Glomerular visceral epithelial cell (primary cell): ENCODE measurements around the gene PPP2R2C.

ENCODE experiments used
- DNase-seq: peaks from one replicate; pipeline ENCODE4 v3.0.0-alpha.2; 2016; ENCODE audit errors: extremely low spot score

PPP2R2C gene

DNA sequence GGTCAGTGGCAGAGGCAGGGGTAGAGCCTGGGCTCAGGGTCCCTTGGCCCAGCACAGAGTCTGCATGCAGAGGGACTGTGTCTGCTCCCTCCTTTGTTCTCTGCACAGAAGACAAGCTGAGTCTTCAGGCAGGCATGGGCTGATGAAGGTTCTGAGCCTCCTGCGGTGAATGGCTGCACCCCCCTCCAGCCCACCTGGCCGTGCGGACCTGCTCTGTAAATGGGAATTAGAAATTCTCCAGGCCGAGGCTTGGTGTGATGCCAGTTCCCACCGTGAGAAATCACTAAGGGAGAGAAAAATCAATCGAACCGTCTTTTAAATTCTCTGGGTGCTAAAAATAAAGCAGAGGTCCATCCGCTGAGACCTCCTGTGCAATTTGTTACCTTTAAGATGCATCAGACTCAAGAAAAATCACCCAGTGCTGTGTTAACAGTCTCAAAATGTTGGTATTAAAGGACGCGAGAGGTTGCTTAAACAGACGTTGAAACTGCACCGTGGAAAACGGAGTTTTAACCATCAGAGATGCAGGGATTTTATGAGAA is 106.8 kb downstream of the PPP2R2C start:
- DNase-seq = no peak

DNA sequence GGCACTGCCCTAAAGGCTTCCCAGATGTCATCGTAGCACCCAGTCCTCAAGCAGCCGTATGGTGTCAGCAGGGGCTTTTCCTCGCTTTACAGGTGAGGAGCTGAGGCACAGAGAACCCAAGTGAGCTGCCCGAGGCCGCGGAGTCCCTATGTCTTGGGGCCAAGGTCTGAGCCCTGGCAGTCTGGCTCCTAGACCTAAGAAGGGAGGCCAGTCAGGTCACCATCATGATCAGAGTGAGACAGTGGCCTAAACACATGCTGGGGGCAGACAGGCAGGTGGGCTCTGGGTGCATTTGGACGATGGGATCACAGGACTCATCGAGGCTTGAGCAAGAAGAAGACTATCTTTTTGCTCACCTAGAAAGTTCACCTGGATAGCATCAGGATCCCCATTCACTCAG is 107.8 kb downstream of the PPP2R2C start:
- no peak for DNase-seq

DNA sequence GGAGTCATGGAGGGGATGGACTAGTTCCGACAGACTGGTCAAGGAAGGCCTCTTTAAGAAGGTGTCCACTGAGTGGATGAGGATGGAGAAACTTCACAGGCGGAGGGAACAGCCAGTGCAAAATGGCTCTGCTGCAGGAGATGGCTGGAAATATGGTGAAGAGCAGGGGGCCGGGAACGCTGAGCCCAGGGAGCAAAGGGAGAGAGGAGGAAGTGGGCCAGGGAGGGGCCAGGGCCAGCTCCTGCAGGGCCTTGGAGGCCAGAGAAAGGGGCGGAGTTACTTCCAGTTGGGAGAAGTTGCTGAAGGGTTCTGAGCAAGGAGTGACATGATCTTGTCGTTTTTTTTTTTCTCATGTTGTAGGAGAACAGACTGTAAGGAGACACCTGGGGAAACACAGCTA is 108.3 kb downstream of the PPP2R2C start:
- DNase-seq = no peak

DNA sequence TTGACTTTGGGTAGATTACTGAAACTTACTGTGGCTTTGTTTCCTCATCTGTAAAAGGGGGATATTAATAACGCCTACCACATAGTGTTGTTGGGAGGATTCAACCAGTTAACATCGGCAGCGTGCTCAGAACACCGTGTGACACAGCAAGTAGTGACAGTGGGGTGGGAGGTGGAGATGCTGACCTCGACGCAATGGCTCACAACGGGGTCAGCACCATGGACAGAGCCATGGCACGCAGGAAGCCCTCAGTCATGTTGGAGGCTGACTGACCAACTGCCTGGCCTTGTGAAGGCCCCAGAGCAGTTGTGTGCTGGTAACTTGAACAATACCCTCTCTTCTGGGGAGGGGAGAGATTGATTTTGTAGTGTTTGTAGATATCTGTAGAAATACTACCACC is 109.5 kb downstream of the PPP2R2C start:
- peak; percentile 22 for DNase-seq

DNA sequence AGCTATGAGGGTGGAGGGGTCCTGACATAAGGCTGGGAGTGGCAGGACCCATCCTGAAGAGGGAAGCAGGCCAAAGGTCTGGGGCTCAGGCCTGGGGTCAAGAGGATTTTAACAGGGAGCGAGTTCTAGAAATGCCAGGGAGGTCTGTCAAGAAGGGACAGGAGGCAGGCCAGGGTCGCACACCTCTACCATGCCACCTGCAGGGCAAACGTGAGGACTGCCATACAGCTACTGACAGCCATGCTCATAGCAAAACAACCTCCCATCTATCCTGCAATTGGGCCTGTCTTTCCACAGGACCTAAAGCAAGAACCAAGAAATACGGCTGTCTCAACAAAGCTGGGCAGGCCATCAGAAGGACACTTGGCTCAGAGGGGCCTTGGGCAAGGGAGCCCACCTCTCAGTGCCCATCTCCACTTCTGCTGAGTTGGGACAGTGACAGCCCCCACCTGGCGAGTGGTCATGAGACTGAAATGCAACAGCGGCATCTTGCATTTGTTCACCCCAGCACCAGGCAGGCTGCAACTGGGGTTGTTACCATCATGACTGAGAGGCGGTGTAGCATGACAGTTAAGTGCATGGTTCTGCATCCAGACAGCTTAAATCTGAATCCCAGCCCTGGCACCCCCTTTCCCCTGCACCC is 110.0 kb downstream of the PPP2R2C start:
- DNase-seq = no peak

DNA sequence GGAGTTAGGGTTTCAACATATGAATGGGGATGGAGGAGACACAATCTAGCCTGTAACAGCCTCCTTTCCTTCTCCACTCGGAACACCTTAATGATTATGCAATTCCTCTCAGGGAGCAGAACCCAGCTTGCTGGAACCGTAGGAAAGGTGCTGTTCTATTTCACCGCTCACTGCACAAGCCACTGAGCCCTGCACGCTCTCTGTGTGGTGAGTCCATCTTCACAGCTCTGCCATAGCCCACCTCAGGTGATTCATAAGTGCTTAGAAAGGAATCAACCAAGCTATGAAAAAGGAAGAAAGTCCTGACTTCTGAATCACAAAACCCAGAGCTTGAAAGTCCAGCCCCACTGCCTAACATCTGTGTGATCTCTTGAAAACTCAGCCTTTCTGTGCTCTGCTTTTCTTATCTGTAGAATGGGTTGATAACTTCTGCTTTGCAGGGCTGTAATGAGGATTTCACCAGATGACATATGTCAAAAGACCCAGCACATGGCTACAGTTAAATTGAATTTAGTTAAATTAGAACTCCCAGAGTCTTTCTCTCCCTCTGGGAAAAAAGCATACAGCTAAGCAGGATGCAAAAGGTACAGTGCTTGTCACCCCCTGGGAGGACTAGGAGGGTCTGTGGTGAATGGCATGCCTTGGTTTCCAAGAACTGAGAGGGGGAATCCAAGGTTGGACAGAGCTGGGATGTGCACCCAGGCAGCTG is 111.2 kb downstream of the PPP2R2C start:
- DNase-seq = no peak

DNA sequence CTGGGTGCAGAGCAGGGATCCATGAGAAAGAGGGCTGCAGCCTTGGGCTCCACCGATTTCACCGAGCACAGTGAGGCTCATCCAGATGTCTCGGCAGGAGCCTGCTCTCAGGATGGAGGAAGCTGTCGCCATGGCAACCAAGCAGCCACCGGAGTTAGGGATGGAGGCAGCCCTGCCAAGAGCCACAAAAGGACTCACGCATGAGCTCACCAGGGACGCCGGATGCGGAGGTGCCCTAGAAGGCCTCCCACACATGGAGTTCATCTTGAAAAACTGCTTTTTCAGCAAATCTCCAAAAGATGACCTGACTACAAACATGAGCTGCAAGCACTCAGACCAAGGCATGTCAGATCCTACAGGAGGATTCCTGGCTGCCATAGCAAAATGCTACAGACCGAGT is 112.0 kb downstream of the PPP2R2C start:
- no peak for DNase-seq

DNA sequence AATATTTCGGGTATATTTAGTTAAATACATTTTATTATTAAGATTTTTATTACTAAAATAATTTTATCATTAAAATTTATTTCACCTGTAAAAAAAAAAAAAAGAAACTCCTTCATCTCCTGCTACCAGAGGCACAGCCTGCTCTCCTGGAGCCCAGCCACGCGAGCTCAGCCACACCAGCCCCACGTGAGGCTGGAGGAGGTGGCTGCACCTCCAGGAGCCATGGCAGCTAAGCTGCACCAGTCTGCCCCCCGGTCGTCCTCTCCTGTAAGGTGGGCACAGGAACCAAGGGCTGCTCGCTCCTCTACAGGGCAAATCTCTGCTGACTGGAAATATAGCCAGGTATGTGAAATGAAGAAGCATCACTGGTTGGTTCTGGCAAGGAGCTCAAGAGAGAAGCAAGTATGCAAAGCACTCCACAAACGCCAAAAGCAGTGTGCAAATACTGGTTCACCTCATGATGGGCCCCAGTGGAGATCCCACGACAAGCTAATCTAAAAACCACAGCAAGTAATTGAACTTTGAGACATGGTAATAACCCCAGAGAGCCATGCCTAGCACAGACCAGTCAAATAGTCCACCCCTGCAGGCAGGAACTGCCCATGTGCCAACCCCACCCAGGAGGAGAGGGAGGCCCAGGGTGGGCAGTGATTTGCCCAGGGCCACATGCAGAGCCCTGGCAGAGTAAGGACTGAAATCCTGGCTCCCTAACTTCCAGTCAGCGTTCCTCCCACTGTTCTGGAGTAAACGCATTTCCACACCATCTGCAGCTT is 112.7 kb downstream of the PPP2R2C start:
- DNase-seq = no peak

DNA sequence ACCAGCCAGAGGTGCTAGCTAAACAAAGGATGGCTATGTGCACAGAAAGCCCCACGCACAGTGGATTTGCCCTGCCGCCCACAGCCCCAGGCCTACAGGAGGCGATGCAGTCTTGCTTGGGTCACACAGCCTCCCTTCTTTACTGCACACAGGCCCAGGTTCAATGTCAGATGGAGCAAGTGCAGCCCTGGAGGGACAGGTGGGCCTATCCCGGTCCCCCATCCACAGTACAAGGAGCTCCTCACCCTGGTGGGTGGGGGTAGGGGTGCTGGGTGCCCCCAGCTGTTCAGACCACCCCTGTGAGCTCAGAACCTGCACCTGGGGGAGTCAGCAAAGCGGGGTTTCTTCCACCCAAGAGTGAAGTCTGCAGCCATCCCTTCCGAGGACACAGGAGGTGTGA is 114.9 kb downstream of the PPP2R2C start:
- no peak for DNase-seq

DNA sequence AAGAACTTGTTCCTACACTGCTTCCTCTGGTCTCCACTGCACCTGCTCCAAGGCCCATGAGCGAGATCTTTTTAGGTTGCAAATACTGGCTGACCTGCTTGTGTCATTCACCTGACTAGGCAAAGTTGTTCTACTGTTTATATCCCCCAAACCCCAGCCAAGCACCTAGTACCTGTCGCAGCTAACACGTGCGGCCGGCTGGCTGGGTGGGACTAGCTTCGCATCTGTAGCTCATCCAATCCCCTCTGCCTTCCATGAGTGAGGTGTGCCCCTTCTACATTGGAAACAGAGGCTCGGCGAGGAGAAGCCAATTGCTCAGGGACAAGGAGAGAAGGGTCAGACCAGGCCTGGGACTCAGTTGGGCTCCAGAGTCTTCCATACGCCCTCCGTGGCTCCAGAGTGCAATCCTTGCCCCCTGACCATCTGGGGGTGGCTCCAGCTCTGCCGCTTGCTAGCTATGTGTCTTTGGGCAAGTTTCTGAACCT is 116.3 kb downstream of the PPP2R2C start:
- DNase-seq = no peak

DNA sequence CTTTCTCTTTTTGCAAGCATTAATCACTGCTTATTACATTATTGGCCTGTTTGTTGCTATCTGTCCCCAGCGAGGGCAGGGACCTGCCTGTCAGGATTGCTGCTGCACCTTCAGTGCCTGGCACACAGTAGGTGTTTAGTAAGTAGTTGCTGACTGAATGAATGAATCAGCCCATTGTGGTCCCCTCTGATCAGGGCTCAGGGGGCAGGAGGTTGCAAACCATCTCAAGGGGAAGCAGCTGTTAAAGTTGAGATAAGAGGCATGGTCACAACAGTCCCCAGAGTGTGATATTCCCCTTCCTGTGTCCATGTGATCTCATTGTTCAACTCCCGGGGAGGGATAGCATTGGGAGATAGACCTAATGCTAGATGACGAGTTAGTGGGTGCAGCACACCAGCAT is 117.4 kb downstream of the PPP2R2C start:
- no peak for DNase-seq

DNA sequence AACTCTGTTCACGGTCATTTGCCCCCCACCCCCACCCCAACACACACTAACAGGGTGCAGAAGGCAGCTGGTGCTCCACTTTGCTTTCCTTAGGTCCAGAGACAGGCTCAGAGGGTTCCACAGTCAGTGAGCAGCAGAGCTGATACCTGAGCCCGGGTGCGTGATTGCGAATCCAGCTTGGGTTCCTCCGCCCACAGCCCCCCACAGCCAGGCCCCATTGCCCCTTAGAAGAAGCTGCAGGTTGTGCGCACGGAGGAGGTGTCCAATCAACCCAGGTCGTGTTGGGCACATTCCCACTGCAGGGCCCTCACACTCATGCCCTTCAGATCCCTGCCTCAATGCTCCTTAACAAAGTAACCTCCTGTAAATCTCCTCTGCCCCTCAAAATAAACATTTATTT is 117.8 kb downstream of the PPP2R2C start:
- DNase-seq = no peak

DNA sequence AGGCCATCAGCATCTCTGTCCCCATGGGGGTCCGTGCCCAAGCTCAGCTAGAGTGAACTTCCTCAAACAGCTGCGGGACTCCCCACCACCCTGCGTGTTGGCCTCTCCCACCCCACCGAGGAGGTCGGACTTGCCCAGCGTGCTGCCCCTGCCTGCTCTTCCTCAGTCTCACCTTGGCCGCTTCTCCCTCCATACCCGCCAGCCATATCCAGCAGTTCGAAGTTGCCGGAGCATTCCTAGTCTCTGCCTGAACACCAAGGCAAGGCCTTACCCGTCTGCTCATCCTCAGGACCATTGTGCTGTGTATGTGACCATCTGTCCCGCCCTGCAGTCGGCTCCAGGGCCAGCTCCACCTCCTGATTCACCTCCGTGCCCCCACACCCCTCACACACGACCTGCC is 118.3 kb downstream of the PPP2R2C start:
- no peak for DNase-seq

DNA sequence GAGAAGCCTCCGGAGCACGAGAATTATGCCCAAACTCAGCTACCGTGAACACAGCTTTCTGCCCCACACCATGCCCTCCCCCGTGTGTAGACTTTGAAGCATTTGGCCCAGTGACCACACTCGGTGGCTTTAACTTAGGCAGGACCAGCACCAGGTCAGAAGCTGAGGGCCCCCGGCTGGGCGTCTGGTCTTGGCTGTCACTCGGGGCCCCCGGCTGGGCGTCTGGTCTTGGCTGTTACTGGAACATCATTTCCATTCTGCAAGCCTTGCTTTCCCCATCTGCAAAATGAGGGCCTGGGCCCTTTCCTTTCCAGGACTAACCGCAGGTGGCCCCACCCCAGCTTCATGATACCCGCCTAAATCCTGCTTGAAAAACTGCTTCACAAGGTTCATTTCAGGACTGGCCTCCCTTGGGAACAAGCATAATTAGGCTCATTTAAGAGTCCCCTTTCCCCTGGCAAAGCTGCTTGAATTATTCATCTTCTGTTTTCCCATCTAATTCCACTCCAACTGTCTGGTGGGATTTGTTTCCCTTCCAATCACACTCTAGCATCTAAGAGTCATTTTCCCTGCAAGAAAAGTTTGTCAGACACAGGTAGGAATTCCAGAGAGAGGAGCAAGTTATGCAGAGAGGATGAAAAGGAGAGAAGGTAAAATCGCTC is 120.3 kb downstream of the PPP2R2C start:
- DNase-seq = no peak

DNA sequence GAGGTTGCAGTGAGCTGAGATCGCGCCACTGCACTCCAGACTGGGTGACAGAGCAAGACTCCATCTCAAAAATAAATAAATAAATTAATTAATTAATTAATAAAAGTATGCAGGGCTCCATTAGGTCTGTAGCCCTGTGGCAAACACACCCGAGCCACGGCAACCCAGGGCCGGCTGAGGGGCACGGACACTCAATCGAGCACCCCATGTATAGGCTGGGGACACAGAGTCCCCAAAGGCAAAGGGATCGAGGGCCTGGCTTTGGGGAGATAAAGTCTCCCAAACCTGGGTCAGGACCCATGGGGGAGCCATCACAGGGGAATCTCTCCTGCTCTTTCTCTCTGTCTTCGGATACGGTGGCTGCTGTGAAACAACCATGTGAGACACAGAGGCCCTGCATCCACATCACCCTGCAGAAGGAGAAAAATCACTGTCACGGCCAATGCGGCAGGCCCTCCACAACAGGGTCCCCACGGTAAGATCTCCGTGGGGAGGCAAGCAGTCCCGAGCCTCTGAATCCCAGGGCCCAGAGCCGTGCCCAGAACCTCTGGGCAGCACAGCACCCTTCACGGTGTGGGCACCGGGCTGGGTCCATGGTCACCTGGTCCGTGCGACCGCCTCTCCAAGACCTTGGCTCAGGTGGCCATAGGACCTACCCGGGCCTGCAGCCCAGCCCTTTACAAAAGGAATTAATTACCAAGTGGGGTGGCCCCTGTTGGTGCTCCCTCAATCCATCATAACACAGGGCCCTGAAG is 121.0 kb downstream of the PPP2R2C start:
- no peak for DNase-seq

DNA sequence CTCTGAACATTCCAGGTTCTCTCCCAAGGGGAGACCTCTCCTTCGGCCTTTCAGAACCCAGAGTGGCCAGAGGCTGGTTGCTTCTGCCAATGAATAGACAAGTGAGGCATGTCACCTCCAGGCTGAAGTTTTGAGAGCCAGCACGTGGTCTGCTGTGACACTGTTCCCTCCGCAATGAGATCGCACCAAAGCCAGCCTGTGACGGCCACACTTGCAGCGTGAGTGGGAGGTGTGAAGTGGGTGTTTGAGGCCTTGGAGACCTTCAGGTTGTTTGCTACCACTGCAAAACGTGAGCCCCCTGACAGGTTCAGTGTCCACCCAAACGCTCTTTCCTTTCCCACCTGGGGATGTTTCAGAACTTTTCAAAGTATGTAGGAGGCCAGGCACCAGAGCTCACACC is 121.8 kb downstream of the PPP2R2C start:
- no peak for DNase-seq

DNA sequence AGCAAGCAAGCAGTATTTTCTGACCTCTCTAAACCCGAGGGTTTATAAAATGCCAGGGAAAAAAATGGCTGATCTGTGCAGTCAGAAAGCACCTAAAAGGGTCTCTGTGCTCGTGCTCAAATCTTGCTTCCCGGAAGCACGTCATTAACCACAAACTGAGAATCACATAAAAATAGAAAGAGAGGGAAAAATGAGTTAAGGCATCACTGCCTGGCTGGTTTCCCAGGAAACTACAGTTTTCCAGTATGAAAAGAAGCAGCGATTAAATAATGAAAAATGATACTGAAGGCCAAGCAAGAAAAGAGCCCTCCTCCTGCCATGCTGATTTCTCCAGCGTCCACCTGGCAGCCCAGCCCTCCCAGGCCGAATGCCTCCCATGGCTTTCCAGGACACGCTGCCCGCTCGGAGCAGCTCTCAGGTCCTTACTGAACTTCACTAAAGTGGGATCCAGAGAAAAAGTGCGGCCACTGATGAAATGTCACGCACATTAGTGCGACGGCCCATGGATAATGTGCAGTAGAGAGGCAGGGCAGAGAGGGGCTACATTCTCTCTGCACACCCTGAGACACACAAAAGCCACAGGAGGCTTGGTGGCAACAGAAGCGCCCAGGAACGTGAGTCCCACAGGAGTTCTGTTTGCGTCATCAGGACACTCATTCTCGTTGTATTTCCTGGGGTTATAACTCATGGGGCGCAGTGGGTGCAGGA is 122.4 kb downstream of the PPP2R2C start:
- no peak for DNase-seq

DNA sequence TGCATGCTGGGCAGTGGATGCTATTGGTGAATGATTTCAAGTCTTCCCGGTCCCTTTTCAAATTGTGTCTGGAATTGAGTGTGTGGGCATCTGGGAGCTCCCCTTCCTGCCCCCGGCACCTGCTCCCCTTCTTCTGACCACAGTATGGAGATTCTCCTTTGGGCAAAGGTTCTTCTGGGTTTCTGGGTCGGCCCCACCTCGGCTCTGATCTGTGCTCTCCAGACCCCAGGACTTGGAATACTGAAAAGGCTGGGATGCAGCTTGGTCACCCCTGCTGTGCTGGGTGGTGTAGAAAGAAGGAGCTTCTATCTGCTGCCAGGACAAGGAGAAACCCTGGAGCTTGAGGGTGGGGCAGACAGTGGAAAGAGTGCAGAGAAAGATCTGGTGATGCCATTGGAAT is 124.0 kb downstream of the PPP2R2C start:
- DNase-seq = no peak

DNA sequence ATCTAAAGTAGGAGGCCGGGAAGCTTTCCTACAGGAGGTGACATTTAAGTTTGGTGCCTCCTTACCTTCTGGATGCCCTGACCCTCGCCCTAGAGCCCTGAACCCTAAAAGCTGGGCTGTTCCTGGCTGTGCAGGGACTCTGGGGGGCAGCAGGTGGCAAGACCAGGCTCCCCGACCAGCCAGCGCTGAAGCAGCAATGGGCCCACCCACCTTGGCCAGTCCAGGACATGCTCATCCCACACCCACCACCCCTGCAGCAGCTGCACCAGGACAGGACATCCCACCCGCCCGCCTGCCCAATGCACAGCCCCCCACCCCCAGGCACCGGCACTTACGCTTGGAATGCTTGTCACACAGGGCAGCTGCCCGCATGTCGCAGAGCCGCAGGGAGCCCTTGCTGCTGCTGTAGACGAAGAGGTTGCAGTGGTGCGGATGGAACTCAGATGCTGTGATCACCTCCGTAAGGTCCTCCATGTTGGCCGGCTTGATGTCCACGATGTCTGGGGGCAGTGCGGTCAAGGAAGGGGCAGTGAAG is 124.8 kb downstream of the PPP2R2C start:
- no peak for DNase-seq

DNA sequence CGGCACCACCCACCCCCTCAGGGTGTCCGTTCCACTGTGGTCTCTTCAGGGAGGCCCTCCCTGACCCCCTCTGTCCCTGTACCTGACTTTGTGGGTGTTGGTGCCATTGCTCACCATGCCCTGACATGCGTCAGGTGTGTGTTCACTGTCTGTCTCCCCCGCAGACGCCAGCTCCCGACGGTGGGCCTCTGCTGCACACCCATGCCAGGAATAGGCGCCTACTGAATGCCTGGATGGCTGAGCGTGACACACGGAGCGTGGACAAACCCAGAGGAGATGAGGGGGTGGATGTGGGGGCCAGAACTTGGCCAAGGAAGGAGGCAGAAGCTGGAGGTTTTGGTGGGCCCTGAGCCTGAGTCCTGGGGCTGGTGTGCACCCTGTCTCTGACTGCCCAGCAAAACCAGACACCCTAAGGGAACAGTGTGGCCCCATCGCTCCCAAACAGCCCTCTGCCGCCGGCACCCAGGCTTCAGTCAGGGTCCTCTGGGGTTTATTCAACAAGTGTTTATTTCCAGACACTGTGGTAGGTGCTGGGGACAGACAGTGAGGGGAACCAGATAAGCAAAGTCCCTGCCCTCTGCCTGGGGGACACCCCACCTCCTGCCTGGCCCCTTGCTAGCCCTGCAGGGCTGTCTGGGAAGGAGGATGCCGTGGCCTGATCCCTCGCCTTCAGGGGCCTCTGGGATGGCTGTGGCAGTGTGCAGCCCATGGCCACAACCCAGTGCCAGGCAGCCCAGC is 125.9 kb downstream of the PPP2R2C start:
- no peak for DNase-seq
